SK-N-SH (cell line): ENCODE data around the gene AMPH.

ENCODE experiments used
- CTCF ChIP-seq: fragments of 200-600 bp; sonication (generic); IDR thresholded peaks from 2 replicates; pipeline ENCODE4 v1.6.1; 2017; ENCODE audit warnings: antibody characterized with exemption, mild to moderate bottlenecking, moderate library complexity
- EP300 ChIP-seq, 2 experiments: IDR thresholded peaks; 2 replicates each; pipeline versions ENCODE4 v1.4.0 to v1.6.1; 2012; ENCODE audit warnings: borderline replicate concordance in 1 of 2, low read depth in 1 of 2, low read length in 1 of 2
- FOXJ3 ChIP-seq: sonication (generic); formaldehyde crosslinking; IDR thresholded peaks from 2 replicates; pipeline ENCODE4 v1.5.1; 2020; ENCODE audit warnings: mild to moderate bottlenecking, missing genetic modification reagents
- FOXM1 ChIP-seq: IDR thresholded peaks from 2 replicates; pipeline ENCODE4 v1.4.0; 2012; ENCODE audit warnings: low read depth, mild to moderate bottlenecking
- GATA2 ChIP-seq: sonication (generic); formaldehyde crosslinking; IDR thresholded peaks from 2 replicates; pipeline ENCODE4 v1.5.0; 2020; ENCODE audit warnings: mild to moderate bottlenecking, missing genetic modification reagents
- MAX ChIP-seq: IDR thresholded peaks from 2 replicates; pipeline ENCODE4 v1.4.0; 2012; ENCODE audit warnings: low read depth
- MXI1 ChIP-seq: IDR thresholded peaks from 2 replicates; pipeline ENCODE4 v1.6.1; 2012; ENCODE audit warnings: mild to moderate bottlenecking, low read depth, low read length, improper control_type of control experiment
- POLR2AphosphoS5 ChIP-seq: IDR thresholded peaks from 2 replicates; pipeline ENCODE4 v1.6.1; 2012; ENCODE audit warnings: low read depth, low read length
- RFX5 ChIP-seq: IDR thresholded peaks from 2 replicates; pipeline ENCODE4 v1.6.1; 2012; ENCODE audit warnings: mild to moderate bottlenecking, improper control_type of control experiment, low read length
- SMC3 ChIP-seq: IDR thresholded peaks from 2 replicates; pipeline ENCODE4 v1.6.1; 2012; ENCODE audit warnings: low read depth, low read length, improper control_type of control experiment
- TAF1 ChIP-seq: IDR thresholded peaks from 2 replicates; pipeline ENCODE4 v1.6.1; 2012; ENCODE audit warnings: low read depth, mild to moderate bottlenecking, low read length, moderate library complexity, borderline replicate concordance
- TF ChIP-seq, protein P1 (sequence below): IDR thresholded peaks from 2 replicates; pipeline ENCODE4 v1.4.0; 2012; ENCODE audit warnings: low read depth, borderline replicate concordance
- TF ChIP-seq, protein P2 (sequence below): fragments of 150-350 bp; IDR thresholded peaks from 2 replicates; pipeline ENCODE4 v1.6.1; 2017; ENCODE audit warnings: antibody characterized with exemption, low read length, low read depth, borderline replicate concordance

DNA sequence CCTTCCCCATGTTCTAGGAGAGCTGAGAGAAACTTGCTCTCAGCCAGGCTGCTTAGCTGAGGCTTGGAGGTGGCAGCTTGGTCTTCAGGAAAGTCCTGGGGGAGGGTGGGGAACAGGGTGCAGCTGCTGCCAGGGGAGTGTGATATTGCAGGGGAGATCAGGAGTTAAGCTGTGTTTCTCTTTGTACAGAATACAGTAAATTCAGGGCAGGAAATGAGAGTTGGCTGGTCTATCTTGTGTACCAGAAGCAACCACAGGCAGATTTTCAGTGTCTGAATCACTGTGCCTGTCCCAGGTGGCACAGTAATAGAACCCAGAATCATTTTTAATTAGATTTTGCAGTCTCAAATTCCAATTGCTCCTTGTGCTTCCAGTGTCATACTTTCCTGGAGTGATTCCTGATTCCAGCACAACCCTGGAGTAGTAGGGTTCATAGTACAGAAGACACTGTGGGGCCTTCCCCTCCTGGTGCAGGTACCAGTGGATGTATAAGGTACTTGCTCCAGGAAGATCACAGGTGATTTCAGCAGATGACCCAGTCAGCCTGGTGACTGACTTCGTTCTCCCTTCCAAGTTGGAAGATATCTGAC, 263.8 kb downstream of the AMPH start:
- TF ChIP-seq FOXJ3 (CRISPR knock-in tag) = no peak
- no peak for TF ChIP-seq MAX
- TF ChIP-seq FOXM1 = no peak
- TF ChIP-seq, protein P1, sequence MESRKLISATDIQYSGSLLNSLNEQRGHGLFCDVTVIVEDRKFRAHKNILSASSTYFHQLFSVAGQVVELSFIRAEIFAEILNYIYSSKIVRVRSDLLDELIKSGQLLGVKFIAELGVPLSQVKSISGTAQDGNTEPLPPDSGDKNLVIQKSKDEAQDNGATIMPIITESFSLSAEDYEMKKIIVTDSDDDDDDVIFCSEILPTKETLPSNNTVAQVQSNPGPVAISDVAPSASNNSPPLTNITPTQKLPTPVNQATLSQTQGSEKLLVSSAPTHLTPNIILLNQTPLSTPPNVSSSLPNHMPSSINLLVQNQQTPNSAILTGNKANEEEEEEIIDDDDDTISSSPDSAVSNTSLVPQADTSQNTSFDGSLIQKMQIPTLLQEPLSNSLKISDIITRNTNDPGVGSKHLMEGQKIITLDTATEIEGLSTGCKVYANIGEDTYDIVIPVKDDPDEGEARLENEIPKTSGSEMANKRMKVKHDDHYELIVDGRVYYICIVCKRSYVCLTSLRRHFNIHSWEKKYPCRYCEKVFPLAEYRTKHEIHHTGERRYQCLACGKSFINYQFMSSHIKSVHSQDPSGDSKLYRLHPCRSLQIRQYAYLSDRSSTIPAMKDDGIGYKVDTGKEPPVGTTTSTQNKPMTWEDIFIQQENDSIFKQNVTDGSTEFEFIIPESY = no peak
- no peak for TF ChIP-seq RFX5
- TF ChIP-seq CTCF = no peak
- no peak for TF ChIP-seq SMC3
- no peak for TF ChIP-seq EP300 (IDR thresholded peaks at IDR 0.05; ENCODE audit: borderline replicate concordance in 1 of 2, low read depth in 1 of 2, low read length in 1 of 2)
- TF ChIP-seq GATA2 (CRISPR knock-in tag) = no peak
- TF ChIP-seq, protein P2, sequence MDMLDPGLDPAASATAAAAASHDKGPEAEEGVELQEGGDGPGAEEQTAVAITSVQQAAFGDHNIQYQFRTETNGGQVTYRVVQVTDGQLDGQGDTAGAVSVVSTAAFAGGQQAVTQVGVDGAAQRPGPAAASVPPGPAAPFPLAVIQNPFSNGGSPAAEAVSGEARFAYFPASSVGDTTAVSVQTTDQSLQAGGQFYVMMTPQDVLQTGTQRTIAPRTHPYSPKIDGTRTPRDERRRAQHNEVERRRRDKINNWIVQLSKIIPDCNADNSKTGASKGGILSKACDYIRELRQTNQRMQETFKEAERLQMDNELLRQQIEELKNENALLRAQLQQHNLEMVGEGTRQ = no peak
- TF ChIP-seq POLR2AphosphoS5 = no peak
- TF ChIP-seq TAF1 = no peak
- no peak for TF ChIP-seq MXI1
